ENCODE results near the gene XPR1.
"Not testable (repeated sequence)": the region's sequence is repeated elsewhere in the genome, so short reads cannot be mapped to it uniquely, and the experiment has no call there.

The XPR1 gene

GRCh38 chr1:180849031-180849775 is 217.4 kb downstream of the XPR1 start:
- no peak for DNase-seq (ENCODE audit: low read depth in 2 of 2)
- no peak overlapping the region for H3K4me3 ChIP-seq (replicated peaks in 1 of 2; ENCODE audit: low read depth in 2 of 2, low read length in 2 of 2)
- no peak for TF ChIP-seq CTCF (IDR thresholded peaks at IDR 0.05; ENCODE audit: low read depth, low read length)

DNA sequence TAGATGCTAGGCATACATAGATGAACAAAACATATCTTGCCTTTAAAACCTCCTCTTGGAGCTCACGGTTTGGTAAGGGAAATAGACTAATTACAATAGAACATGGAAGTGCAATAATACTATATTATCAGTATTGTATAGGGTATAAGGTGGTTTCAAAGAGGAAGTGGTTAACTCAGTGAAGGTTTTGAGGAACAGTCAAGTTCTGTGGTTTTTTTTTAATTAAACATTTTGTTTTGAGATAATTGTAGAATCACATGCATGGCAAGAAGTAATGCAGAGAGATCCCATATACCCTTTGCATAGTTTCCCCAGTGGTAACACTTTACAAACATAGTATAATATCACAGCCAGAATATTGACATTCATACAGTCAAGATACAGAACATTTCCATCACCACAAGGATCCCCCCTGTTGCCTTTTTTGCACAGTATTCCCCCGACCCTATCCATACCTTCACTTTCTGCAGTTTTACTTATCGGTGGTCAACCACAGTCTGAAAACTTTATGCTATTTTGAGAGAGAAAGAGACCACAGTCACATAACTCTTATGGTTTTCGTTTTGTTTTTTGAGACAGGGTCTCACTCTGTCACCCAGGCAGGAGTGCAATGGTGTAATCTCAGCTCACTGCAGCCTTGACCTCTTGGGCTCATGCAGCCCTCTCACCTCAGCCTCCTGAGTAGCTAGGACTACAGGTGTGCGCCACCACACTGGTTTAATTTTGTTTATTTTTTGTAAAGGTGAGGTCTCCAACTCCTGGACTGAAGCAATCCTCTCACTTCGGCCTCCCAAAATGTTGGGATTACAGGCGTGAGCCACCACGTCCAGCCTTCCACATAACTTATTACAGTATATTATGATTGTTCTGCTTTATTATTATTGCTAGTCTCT is 220.4 kb downstream of the XPR1 start:
- H3K4me3 ChIP-seq (replicated peaks in 1 of 2; ENCODE audit: low read depth in 2 of 2, low read length in 2 of 2): no peak overlapping the region
- no peak for TF ChIP-seq CTCF (IDR thresholded peaks at IDR 0.05; ENCODE audit: low read depth, low read length)
- DNase-seq (ENCODE audit: low read depth in 2 of 2): no peak

- TF ChIP-seq CTCF (IDR thresholded peaks at IDR 0.05; ENCODE audit: low read depth, low read length): no peak
- no peak overlapping the region for H3K4me3 ChIP-seq (replicated peaks in 1 of 2; ENCODE audit: low read depth in 2 of 2, low read length in 2 of 2)
- peak; percentile 9 to 27 for DNase-seq (ENCODE audit: low read depth in 2 of 2)
Measured at GRCh38 chr1:180854001-180854400, 222.2 kb downstream of the XPR1 start.

DNA sequence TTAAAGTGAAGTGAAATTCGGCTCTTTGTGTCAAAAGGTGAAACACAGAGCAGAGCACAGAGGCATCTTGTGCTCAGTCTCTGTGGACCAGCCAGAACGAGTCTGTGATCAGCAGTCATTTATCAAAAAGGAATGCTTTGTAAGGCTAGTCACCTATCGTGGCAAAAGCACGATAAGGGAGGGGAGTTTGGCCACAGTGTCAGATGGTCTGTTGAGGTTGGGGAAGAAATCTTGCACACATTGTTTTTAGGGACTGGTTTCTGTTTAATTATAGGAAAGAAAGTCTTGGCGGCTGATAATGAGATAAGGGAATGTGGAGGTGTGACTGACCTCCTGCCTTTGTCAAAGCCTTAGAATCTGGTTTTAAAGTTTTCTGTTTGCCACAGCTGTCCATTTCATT is 222.6 kb downstream of the XPR1 start:
- TF ChIP-seq CTCF (IDR thresholded peaks at IDR 0.05; ENCODE audit: low read depth, low read length): no peak
- H3K4me3 ChIP-seq (replicated peaks in 1 of 2; ENCODE audit: low read depth in 2 of 2, low read length in 2 of 2): no peak overlapping the region
- DNase-seq (ENCODE audit: low read depth in 2 of 2): peak in 1 of 2 donors; percentile 5

DNA sequence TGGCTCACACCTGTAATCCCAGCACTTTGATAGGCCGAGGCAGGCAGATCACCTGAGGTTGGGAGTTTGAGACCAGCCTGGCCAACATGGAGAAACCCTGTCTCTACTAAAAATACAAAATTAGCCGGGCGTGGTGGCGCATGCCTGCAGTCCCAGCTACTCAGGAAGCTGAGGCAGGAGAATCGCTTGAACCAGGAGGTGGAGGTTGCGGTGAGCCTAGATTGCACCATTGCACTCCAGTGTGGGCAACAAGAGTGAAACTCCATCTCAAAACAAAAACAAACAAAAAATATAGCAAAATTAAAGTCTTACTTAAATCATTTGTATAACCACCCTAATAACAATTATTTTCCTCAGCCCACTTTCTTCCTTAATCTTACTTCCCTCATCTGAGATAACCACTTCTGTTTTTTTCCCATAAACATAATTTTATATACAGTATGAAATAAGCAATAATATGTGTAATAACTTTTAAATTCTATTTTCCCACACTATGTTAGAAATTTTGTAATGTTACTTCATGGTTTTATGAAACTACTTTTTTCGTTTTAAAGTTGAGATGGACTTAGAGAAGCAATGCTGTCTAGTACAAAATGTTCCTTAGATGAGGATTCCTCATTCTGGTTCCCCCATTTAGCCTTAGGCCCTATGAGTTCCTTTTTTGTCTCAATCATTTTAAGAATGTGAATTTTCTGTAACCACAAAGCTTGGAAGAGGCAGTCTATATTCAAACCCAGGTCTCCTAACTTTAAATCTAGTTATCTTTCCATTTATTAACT is 226.3 kb downstream of the XPR1 start:
- DNase-seq (ENCODE audit: low read depth in 2 of 2); H3K4me3 ChIP-seq (replicated peaks in 1 of 2; ENCODE audit: low read depth in 2 of 2, low read length in 2 of 2): not testable (repeated sequence)

GRCh38 chr1:180859306-180859705 is 227.5 kb downstream of the XPR1 start:
- no peak for DNase-seq (ENCODE audit: low read depth in 2 of 2)
- TF ChIP-seq CTCF (IDR thresholded peaks at IDR 0.05; ENCODE audit: low read depth, low read length): no peak
- H3K4me3 ChIP-seq (replicated peaks in 1 of 2; ENCODE audit: low read depth in 2 of 2, low read length in 2 of 2): no peak overlapping the region

Measured in cardiac fibroblast (primary cell).